HepG2 (cell line): ENCODE results near the gene CCDC183. TPM values are rescaled to one million over a fixed set of nuclear protein-coding genes. Genes with fewer than 3 reads are reported as not detected.

Experiments used
- CAMTA2 ChIP-seq: sonication (generic); formaldehyde crosslinking; IDR thresholded peaks from 2 replicates; pipeline ENCODE4 v1.4.0; 2020; ENCODE audit warnings: mild to moderate bottlenecking, missing genetic modification reagents, borderline replicate concordance
- HDAC1 ChIP-seq: sonication (generic); formaldehyde crosslinking; IDR thresholded peaks from 2 replicates; pipeline ENCODE4 v1.5.1; 2020; ENCODE audit warnings: mild to moderate bottlenecking, missing genetic modification reagents
- JUN ChIP-seq: sonication (generic); formaldehyde crosslinking; IDR thresholded peaks from 2 replicates; pipeline ENCODE4 v1.4.0; 2020; ENCODE audit warnings: mild to moderate bottlenecking, missing genetic modification reagents
- NRL ChIP-seq: sonication (generic); formaldehyde crosslinking; IDR thresholded peaks from 2 replicates; pipeline ENCODE4 v1.5.0; 2020; ENCODE audit warnings: missing genetic modification reagents, mild to moderate bottlenecking, moderate library complexity, borderline replicate concordance
- PHF20 ChIP-seq: sonication (generic); formaldehyde crosslinking; IDR thresholded peaks from 2 replicates; pipeline ENCODE4 v1.5.0; 2020; ENCODE audit warnings: mild to moderate bottlenecking, missing genetic modification reagents
- POGZ ChIP-seq: sonication (generic); formaldehyde crosslinking; IDR thresholded peaks from 2 replicates; pipeline ENCODE4 v1.4.0; 2020; ENCODE audit warnings: mild to moderate bottlenecking, missing genetic modification reagents
- TGIF2 ChIP-seq: IDR thresholded peaks from 2 replicates; pipeline ENCODE4 v1.6.1; 2016; ENCODE audit warnings: control low read depth, missing compliant biosample characterization
- THAP11 ChIP-seq: IDR thresholded peaks from 2 replicates; pipeline ENCODE4 v1.6.1; 2016; ENCODE audit warnings: missing biosample characterization, missing genetic modification reagents
- ZC3H13 ChIP-seq: sonication (generic); formaldehyde crosslinking; IDR thresholded peaks from 2 replicates; pipeline ENCODE4 v1.8.1; 2023; ENCODE audit warnings: mild to moderate bottlenecking, missing genetic modification reagents, moderate library complexity
- ZNF230 ChIP-seq: sonication (generic); formaldehyde crosslinking; IDR thresholded peaks from 2 replicates; pipeline ENCODE4 v1.4.0; 2020; ENCODE audit warnings: mild to moderate bottlenecking, missing genetic modification reagents
- ZNF235 ChIP-seq: sonication (generic); formaldehyde crosslinking; IDR thresholded peaks from 2 replicates; pipeline ENCODE4 v1.8.1; 2023; ENCODE audit warnings: mild to moderate bottlenecking, missing genetic modification reagents, borderline replicate concordance
- ZNF337 ChIP-seq: sonication (generic); formaldehyde crosslinking; IDR thresholded peaks from 2 replicates; pipeline ENCODE4 v1.5.1; 2020; ENCODE audit warnings: missing genetic modification reagents, low read depth, mild to moderate bottlenecking, borderline replicate concordance
- ZNF543 ChIP-seq: sonication (generic); formaldehyde crosslinking; IDR thresholded peaks from 2 replicates; pipeline ENCODE4 v1.4.0; 2020; ENCODE audit warnings: mild to moderate bottlenecking, missing genetic modification reagents
- ZNF547 ChIP-seq: sonication (generic); formaldehyde crosslinking; IDR thresholded peaks from 2 replicates; pipeline ENCODE4 v1.5.1; 2020; ENCODE audit warnings: mild to moderate bottlenecking, missing genetic modification reagents
- ZNF776 ChIP-seq: sonication (generic); formaldehyde crosslinking; IDR thresholded peaks from 2 replicates; pipeline ENCODE4 v1.4.0; 2020; ENCODE audit warnings: mild to moderate bottlenecking, missing genetic modification reagents
- ZSCAN31 ChIP-seq: sonication (generic); formaldehyde crosslinking; IDR thresholded peaks from 2 replicates; pipeline ENCODE4 v1.5.0; 2020; ENCODE audit warnings: low read depth, mild to moderate bottlenecking, missing genetic modification reagents
- polyA plus RNA-seq, 8 experiments: library from polyadenylated mRNA; depleted of rRNA in 3 of 8; stranded (reverse) in 7 of 8; unstranded in 1 of 8; fragments of >200 nt; fragmentation: Illumina TruSeq in 4 of 8; extraction: Trizol in 4 of 8; gene quantifications; 2 replicates each; pipeline versions ENCODE4 v1.2.1 to v1.2.3, GENCODE V29; 2011 to 2016; ENCODE audit warnings: low read depth in 4 of 8, missing spikeins in 1 of 8, mixed read lengths in 1 of 8; ENCODE audit not compliant: insufficient read depth in 1 of 8
- total RNA-seq, 5 experiments: library from RNA; depleted of rRNA; stranded (reverse); fragments of >200 nt; fragmentation: Illumina TruSeq; extraction: Trizol; gene quantifications; 2 replicates each; pipeline ENCODE4 v1.2.3, GENCODE V29; 2016; ENCODE audit warnings: low read depth in 1 of 5
- TF ChIP-seq, protein P1 (sequence below): sonication (generic); formaldehyde crosslinking; IDR thresholded peaks from 2 replicates; pipeline ENCODE4 v1.4.0; 2020; ENCODE audit warnings: missing genetic modification reagents
- TF ChIP-seq, protein P2 (sequence below): sonication (generic); formaldehyde crosslinking; IDR thresholded peaks from 2 replicates; pipeline ENCODE4 v1.4.0; 2020; ENCODE audit warnings: missing genetic modification reagents, borderline replicate concordance
- TF ChIP-seq, protein P3 (sequence below): sonication (generic); formaldehyde crosslinking; IDR thresholded peaks from 2 replicates; pipeline ENCODE4 v1.9.0; 2021; ENCODE audit warnings: missing genetic modification reagents, mild to moderate bottlenecking, borderline replicate concordance
- TF ChIP-seq, protein P4 (sequence below): sonication (generic); formaldehyde crosslinking; IDR thresholded peaks from 2 replicates; pipeline ENCODE4 v1.8.0; 2022; ENCODE audit warnings: mild to moderate bottlenecking, missing genetic modification reagents, moderate library complexity
- TF ChIP-seq, protein P5 (sequence below): sonication (generic); formaldehyde crosslinking; IDR thresholded peaks from 2 replicates; pipeline ENCODE4 v1.4.0; 2020; ENCODE audit warnings: missing genetic modification reagents
- TF ChIP-seq, protein P6 (sequence below): sonication (generic); formaldehyde crosslinking; IDR thresholded peaks from 2 replicates; pipeline ENCODE4 v1.5.0; 2020; ENCODE audit warnings: missing genetic modification reagents, mild to moderate bottlenecking, borderline replicate concordance

CCDC183 gene
- total and polyA plus RNA-seq, 2 of the 13 experiments (the other 11 are each of a cell fraction or from before 2014, with no cell fraction given), result 5.0 to 66.4 TPM

DNA sequence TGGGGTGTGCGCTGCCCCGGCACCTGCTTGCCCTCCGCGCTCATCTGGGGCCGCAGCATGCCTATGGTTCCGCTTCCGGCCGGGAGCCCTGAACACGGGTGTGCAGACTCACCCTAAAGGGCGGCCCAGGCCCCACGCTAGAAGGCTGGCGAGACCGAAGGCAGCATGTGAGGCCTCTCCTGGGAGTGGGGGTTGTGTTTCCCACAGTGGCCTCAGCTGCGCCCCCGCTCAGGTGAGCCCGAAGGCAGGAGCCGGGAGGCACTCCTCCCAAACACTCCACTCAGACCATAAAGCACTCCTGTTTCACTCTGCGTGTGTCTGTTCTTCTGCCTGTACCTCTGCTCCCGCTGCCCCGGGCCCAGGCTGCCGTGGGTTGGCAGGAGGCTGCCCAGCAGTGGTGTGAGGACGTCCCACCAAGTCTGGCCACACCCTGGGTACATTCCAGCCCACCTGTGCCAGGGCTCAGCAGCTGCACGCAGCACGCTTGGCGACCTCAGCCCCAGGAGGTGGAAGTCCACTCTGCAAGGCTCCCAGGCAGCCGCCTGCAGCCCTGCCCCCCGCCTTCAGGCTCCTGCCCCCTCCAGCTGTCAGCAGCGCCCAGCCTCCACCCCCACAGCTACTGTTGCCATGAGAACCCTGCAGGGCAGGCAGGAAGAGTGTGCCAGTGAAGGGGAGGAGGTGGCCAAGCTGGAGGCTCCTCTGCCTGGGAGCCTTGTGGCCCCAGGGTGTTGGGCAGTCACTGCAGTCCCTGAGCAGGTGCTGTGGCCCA is 44.9 kb downstream of the CCDC183 start (continued):
- TF ChIP-seq, protein P1, sequence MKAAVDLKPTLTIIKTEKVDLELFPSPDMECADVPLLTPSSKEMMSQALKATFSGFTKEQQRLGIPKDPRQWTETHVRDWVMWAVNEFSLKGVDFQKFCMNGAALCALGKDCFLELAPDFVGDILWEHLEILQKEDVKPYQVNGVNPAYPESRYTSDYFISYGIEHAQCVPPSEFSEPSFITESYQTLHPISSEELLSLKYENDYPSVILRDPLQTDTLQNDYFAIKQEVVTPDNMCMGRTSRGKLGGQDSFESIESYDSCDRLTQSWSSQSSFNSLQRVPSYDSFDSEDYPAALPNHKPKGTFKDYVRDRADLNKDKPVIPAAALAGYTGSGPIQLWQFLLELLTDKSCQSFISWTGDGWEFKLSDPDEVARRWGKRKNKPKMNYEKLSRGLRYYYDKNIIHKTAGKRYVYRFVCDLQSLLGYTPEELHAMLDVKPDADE (CRISPR knock-in tag), result no peak
- TF ChIP-seq ZC3H13 (CRISPR knock-in tag) (peak; percentile 98), ZNF235 (CRISPR knock-in tag) (peak; percentile 6; the same call in 1 of the 2 replicates), JUN (CRISPR knock-in tag) (0 out of 2 replicates have a peak, but pooled peaks have one; percentile 45), CAMTA2 (0 out of 2 replicates have a peak, but pooled peaks have one; percentile 36), ZSCAN31 (CRISPR knock-in tag) (no peak), NRL (peak; percentile 9; the same call in 1 of the 2 replicates), PHF20 (CRISPR knock-in tag) (no peak), TGIF2 (CRISPR knock-in tag) (peak; percentile 51; the same call in 1 of the 2 replicates), THAP11 (CRISPR knock-in tag) (no peak), ZNF547 (CRISPR knock-in tag) (peak; percentile 71; the same call in 1 of the 2 replicates), ZNF776 (peak; percentile 62), ZNF337 (CRISPR knock-in tag) (0 out of 2 replicates have a peak, but pooled peaks have one; percentile 31), HDAC1 (peak; percentile 42; the same call in 1 of the 2 replicates), ZNF230 (peak; percentile 77; the same call in 1 of the 2 replicates), POGZ (0 out of 2 replicates have a peak, but pooled peaks have one; percentile 44), ZNF543 (CRISPR knock-in tag) (0 out of 2 replicates have a peak, but pooled peaks have one; percentile 66)
- TF ChIP-seq, protein P2, sequence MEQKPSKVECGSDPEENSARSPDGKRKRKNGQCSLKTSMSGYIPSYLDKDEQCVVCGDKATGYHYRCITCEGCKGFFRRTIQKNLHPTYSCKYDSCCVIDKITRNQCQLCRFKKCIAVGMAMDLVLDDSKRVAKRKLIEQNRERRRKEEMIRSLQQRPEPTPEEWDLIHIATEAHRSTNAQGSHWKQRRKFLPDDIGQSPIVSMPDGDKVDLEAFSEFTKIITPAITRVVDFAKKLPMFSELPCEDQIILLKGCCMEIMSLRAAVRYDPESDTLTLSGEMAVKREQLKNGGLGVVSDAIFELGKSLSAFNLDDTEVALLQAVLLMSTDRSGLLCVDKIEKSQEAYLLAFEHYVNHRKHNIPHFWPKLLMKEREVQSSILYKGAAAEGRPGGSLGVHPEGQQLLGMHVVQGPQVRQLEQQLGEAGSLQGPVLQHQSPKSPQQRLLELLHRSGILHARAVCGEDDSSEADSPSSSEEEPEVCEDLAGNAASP (CRISPR knock-in tag), result no peak
- TF ChIP-seq, protein P3, sequence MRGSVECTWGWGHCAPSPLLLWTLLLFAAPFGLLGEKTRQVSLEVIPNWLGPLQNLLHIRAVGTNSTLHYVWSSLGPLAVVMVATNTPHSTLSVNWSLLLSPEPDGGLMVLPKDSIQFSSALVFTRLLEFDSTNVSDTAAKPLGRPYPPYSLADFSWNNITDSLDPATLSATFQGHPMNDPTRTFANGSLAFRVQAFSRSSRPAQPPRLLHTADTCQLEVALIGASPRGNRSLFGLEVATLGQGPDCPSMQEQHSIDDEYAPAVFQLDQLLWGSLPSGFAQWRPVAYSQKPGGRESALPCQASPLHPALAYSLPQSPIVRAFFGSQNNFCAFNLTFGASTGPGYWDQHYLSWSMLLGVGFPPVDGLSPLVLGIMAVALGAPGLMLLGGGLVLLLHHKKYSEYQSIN (CRISPR knock-in tag), result no peak
- TF ChIP-seq, protein P4, sequence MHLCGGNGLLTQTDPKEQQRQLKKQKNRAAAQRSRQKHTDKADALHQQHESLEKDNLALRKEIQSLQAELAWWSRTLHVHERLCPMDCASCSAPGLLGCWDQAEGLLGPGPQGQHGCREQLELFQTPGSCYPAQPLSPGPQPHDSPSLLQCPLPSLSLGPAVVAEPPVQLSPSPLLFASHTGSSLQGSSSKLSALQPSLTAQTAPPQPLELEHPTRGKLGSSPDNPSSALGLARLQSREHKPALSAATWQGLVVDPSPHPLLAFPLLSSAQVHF (CRISPR knock-in tag), result peak; percentile 84; the same call in 1 of the 2 replicates
- TF ChIP-seq, protein P5, sequence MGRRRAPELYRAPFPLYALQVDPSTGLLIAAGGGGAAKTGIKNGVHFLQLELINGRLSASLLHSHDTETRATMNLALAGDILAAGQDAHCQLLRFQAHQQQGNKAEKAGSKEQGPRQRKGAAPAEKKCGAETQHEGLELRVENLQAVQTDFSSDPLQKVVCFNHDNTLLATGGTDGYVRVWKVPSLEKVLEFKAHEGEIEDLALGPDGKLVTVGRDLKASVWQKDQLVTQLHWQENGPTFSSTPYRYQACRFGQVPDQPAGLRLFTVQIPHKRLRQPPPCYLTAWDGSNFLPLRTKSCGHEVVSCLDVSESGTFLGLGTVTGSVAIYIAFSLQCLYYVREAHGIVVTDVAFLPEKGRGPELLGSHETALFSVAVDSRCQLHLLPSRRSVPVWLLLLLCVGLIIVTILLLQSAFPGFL (CRISPR knock-in tag), result no peak
- TF ChIP-seq, protein P6, sequence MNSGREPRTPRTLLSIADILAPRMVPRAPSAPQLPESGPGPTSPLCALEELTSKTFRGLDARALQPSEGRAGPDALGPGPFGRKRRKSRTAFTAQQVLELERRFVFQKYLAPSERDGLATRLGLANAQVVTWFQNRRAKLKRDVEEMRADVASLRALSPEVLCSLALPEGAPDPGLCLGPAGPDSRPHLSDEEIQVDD, result no peak
